NCI-H1105 treated with DMSO at 0.1 percent for 48 hours (cell line): ENCODE results near the gene NFATC1.

Experiments
- DNase-seq: peaks from one replicate; lab custom pipeline; 2025; lab: John Stamatoyannopoulos, UW

The NFATC1 gene

DNA sequence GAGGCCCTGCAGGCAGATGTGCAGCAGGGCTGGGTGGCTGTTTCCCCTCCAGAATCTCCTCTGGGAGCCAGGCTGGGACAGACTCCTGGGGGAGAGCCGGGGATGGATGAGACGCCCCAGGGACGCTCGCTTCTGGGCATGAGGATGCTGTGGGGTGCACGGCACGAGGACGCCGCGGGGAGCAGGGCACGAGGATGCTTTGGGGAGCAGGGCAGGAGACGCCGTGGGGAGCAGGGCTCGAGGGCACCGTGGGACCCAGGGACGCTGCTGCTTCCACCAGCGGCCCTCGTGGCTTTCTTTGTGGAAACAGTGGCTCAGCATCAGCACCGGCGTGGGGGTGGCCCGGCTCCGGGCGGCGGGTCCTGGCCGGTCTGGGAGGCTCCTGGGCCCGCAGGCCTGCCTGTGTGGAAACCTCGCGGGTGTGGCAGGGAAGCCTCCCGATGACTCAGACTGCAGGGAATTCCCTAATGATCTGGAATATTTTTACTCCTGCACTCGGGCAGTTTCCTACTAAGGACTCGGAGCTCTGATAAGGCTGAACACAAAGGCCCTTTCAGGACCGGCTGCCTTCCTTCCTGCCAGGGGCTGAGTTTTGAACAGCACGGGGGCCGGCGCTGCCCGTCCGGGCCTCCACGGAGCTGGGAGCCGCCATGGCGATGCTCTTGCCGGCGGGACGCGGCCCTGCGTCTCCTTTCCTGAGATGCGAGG lies 62.6 kb downstream of the NFATC1 start:
- DNase-seq = no peak

DNA sequence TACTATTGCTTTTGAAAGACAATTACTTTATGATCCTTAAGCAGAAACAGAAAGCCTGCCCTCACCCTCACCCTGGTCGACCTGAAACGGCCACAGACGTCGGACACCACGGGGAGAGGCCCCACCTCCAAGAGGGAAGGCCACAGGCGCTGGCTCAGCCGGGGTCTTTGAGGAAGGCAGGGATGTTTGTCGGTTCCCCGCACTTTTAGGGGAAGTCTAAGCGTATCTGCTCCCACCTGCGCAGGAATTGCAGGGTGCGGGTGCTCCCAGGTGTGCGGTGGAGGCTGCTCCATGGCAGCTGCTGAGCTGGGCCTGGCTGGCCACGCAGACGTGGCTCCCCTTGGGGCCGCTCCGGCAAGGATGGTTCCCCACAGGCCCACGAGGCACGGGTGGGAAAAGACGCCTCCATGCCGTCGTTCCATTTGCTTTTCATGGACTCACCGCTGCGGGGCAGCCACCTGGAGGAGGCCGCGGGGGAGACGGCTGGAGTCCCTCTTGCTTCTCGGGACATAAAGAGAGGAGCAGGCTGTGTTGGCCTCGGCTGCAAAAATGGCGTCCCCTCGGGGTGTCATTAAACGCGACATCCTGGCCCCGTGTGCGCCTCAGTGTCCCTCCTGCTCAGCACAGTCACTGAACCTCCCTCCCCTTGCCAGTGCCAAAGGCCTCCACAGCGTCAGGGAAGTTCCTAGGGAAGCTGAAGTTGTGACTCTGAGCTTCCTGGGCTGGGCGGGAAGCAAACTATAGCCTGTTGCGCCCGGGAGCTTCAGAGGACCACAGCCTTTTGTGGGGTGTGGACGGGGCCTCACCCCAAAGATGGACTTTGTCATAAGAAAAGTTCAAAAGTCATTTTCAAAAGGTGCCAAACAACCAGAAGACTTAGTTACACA lies 63.4 kb downstream of the NFATC1 start:
- DNase-seq = no peak

DNA sequence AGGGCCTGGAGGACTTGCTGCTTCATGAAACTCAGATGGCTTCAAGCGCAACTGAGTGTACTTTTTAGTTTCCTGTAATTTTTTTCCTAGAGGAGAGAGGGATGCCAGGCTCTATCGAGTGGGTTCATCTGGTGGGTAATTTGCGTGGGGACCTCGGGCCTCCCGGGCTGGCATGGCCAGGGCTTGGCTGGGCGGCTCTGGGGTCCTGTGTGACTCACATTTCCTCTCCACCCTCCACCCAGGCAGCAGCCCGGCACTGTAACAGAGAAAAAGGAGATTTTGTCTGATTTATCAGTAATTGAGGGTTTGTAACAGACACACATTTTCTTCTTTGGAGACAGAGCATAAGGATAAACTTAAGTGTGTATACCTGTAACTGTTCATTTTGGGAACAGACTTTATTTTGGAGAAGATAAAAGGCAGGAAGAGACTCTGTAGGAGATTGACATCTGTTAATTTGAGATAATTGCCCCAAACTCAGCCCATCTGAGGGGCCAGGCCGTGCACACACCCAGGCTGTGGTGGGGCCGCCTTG lies 64.3 kb downstream of the NFATC1 start:
- DNase-seq = no peak

DNA sequence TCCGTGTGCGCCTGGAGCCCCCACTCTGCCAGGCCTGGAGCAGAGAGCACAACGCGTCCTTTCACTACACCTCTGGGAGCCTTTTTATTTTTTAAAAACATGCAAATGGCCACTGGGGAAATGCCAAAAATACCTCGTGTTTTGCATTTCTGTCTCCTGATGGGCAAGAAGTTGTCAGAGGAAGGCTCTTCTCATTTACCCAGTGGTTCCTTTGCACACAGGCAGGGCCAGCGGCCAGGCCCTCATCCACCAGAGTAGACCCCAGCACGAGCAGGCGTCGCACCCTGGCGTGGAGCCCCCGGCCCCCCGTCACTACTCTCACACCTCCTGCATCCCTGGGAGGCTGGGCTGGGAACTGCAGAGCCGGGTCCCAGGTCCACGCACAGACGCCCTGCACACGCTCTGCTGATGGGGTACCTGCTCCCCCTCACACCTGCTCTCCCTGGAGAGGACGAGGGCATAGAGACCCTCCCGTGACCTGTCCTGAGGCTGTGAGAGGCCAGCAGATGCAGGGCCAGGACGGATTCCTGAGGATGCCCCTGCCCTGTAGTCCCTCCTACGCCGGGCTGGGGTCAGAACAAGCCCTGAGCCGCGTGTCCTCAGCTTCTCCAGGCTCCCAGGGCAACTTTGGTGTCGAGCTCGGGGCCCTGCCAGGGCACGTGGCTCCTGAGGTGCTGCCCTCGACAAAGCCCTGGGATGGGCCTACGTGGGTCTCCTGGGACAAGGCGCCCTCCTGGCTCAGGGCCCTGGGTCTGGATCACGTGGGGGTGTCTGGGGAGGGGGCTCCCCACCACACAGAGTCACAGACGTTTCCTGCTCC lies 65.0 kb downstream of the NFATC1 start:
- DNase-seq = no peak

DNA sequence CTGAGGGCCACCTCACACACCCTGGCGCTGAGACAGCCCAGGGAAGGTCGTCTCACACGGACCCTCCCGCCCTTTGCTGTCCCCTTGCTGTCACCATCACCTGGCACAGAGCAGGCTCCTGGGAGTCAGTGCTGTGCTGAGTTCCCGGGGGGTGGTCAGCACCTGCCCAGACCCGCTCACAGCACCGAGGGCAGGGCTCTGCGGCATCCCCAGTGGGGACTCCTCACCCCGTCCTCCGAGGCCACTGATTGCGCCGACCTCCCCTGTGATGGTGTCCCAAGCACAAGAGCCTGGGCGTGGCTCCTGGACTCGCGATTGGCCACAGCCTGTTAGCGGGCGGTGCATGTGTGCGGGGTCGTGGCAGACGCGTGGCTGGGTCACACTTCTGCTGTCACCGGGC lies 65.9 kb downstream of the NFATC1 start:
- no peak for DNase-seq

DNA sequence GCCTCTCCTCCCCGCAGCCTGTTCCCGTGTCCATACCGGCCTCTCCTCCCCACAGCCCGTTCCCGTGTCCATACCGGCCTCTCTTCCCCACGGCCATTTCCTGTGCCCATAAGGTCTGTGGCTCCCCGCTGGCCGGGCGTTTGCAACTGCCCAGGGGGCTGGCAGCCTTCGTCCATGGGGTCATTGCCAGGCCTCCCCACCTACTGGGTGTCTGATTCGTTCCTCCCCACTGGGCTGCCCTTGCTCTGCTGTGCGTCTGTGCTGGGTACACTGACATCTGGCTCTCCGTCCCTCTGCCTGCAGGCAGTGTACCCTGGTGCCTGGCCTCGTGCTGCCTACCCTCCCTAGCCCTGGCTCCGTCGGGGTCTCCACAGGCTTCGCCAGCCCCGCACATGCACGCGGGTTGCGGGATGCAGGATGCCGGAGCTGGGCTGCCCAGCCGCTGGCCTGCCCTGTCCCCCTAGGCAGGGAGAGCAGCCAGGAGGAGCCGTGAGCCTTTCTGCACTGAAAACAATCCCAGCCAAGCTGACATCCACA lies 67.8 kb downstream of the NFATC1 start:
- DNase-seq = no peak

DNA sequence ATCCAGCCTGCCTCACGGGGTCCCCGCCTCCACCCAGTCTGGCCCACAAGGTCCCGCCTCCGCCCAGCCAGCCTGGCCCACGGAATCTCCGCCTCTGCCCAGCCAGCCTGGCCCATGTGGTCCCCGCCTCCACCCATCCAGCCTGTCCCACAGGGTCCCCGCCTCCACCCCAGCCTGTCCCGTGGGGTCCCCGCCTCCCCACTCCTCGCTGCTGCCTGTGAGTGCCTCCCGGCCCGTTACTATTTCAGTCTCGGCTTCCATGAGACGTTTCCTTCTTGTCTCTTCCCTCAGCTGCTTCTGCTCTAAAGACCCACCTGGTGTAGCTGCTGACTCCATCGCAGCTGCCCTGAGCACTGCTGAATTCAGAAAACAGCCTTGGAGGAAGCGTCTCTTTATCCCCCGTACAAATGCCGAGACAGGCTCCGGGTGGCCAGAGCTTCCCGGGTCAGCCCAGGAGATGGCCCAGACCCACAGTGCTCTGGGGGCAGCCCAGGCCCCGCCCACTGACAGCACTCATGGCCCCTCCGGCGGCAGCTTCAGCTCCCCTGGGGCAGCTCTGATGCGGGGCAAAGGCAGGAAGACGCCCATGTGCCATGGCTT lies 69.8 kb downstream of the NFATC1 start:
- no peak for DNase-seq

DNA sequence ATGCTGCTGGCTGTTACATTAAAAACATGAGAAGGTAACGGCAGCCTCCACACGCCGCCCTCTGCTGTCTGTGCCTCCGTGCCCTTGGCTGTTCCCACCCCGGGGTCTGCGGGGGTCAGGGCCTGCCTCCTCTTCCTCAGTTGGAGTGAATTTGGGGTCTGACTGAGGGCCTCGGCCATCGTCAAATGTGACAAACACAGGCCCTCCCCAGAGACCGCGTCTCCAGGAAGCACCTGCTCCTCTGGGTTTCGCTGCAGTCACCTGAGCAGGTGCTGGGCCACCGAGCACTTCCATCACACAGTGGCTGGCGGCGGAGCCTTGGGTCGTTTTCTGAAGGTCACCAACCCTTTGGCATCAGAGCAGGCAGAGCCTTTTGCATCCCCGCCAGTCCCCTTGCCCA lies 70.9 kb downstream of the NFATC1 start:
- no peak for DNase-seq

DNA sequence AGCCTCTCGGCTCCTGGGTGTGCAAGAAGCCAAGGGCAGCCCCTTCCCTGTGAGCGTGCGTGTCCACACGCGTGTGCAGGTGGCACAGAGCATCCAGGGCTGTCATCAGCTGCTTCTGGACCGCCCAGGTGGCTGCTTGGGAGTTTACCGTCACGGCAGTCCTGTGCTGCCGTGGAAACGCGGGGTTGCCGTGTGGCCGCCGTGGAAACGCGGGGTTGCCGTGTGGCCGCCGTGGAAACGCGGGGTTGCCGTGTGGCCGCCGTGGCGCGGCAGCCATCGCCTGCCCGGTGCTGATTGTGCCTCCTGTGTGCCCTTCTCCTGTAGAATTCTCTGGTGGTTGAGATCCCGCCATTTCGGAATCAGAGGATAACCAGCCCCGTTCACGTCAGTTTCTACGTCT lies 71.4 kb downstream of the NFATC1 start:
- no peak for DNase-seq

DNA sequence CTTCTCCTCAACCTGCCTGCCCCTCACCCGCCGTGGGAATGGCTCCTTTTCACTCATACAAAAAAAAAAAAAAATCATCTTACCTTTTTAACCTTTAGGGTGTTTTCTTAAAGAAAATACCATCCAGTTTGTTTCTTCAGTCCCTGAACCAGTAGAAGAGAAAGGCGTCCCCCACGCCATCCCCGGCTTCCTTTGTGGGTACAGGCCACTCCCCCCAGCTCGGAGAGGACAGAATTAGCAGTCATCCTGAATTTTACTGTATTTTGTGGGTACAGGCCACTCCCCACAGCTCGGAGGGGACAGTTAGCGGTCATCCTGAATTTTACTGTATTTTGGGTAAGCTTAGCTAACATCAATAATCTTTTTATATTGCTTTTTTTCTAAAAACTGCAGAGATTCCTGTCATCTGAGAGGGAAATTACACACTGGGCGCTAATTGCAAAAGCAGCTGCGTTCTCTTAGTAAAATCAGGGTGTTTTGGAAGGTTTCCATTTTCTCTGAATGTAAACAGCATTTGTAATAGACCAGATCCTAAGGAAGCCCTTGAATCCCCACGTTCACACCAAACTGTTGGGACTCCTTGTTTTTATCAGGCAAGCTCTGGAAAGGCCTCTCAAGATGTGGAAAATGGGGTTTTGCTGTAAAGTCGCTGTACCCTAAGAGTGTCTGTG lies 72.5 kb downstream of the NFATC1 start:
- DNase-seq = no peak

DNA sequence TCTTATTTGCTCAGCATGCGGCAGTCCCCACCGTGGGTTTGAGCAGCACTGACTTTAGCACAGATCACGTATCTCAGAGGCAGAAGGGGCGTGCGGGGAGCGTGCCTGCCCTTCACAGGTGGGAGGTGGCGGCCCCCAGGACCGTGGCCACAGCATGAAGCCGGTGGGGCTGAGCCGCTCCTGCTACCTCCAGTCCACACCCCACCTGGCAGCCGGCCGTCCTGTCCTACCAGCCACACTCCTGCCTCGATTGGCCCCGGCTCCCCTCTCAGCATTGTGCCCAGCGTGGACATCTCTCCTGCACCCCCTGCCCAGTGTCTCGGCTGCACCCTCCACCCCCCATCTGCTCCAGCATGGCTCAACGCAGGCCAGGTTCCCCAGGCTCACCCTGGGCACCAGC lies 73.6 kb downstream of the NFATC1 start:
- DNase-seq = no peak

DNA sequence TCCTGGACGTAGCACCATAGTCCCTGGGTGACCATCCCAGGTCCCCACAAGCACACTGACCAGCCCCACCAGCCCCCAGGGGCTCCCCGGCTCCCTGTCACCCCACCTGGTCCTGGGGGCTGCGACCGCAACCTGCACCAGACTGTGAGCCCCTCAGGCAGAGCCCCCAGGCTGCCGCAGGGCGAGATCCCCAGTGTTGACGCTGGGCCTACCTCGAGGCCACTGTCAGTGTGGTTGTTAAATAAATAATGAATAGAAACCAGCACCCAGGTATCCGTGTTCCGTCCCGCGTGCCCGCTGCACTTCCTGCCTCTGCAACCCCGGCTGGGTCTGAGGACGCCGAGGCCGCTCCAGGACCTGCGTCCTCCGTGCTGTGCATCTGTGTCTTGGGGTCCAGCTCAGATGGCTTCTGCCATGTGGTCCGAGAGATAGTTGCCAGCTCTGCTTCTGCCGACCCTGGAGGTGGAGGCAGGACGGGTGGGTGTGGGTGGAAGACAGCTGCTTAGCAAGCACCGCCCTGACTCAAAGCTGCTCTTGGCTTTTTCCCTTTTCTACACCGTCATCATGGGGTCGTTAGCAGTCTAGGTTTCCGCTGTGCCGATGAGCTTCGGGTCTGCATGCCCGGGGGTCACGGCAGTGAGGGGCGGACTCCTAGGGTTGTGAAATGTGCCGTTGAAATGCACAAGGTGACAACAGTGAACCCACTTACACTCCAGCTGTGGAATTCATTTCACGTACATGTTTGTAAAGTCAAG lies 74.2 kb downstream of the NFATC1 start:
- no peak for DNase-seq

DNA sequence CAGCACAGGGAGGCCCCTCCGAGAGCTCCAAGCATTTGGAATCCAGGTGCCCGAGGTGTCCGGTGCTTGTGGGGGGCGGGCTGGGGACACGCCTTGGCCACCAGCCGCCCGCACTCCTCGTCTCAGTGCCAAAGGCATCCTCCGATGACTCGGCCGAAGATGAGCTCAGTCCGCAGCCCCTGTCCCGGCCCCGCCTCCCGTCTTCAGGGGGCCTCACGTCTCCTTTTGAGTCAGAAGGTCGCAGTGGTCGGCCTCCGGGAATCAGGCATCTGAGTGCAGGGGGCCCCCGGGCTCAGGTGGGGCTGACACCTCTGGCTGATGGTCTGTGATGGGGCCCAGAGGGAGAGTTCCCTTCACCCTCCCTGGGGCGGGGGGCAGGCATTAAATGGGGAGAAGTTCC lies 74.8 kb downstream of the NFATC1 start:
- no peak for DNase-seq

DNA sequence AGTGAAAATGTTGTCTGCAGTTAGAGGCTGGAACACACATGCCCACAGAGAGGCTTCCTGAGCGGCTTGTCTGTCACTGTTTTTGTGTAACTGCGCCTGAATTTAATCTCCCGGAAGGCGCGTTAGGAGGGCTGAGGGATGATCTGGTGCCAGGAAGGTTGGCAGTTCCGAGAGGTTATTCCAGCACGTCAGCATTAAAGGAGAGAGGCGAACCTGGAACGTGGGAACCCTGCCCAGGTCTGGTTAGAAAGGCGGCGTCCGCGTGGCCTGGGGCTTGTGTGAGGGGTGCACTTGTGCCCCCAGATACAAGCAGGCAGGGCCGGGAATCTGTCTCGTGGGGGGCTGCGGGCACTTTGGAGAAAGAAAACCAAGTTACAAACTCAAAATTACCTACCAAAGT lies 75.3 kb downstream of the NFATC1 start:
- DNase-seq = no peak

DNA sequence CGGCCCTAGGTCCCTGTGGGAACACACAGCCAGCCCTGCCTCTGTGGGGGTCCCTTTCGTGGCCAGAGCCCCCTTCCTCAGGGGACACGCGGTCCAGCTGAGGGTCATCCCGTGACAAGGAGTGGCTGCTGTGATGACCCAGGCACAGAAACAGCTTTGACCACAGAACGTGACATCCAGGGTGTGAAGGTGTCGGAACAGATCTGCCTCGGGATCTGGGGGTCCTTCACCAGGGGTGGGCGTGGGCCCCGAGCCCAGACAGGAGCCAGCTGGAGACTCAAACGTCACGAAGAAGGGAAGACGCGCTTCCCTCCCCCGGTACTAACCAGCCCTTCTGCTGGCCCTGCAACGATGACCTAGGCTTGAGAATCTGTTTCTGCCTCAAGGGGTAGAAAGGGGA lies 75.9 kb downstream of the NFATC1 start:
- DNase-seq = no peak

DNA sequence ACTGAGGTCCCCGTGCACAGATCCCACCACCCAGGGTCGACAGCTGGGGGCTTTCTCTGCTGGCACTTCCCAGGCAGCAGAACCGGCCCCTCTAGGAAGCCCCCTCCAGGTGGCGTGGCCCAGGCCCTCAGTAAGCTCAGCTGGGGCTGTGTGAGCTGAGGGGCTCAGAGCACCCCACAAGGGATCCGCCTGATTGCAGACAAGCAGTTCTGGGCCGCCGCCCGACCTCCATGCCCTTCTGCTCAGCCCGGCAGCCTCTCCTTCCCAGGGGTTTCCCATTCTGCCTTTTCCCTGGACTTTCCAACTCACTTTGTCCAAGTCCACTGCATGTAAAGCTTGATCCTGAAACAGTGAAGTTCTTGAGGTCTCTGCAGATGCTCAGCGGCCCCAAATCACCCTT lies 76.4 kb downstream of the NFATC1 start:
- no peak for DNase-seq

DNA sequence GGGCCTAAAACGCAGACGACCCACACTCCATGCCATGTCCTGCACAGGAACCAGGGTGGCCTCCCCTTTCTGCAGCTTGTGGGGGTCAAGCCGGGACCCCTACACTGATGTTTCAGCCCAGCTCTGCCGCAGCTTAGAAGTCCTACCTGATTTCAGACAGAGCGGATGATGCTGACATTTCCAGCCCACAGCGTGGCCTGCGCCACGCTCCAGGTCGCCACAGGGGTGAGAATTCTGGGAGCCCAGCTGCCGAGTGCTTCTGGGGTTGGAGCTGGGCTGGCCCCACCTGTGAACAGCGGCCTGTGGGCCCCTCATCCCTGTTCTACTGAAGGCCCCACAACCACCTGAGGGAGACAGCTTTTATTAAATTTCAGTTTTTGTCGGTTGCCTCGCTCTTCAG lies 77.2 kb downstream of the NFATC1 start:
- DNase-seq = no peak

DNA sequence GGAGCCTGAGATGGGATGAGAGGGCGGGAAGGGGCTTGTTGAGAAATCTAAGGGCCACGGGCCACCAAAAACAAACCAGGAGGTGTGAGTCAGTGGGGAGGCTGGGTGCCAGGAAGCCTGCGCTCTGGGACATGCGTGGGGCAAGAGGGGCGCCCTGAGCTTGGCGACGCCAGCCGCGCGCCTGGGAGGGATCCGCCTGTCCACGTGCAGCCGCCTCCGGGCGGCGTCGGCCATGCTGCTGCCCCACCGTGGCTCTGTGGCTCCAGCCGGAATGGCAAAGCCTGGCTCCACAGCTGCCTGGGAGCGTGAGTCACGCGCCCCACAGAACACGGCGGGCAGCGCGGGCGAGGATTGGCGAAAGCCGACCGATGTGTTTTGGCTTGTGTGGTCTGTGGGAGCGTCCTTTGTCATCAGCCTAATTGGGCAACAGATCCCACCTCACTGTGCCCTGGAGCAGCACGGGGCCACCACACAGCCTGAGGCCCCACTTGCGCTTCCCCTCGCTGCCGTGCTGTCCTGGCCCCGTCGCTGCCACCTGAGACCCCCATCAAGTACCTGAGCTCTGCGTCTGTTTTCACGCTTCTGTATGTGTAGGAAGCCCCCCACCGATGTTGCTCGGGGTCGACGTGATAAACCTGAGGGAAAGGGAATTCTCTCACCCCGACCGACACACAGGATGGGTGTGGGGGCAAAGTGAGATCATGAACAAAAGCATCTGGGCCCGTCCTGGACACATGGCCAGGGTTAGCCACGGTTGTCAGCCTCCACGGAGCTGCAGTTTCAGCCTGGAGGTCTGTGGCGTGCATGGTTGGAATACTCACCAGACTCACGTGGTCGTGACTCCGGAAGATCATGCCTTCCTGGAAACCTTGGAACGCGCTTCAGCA lies 80.5 kb downstream of the NFATC1 start:
- DNase-seq = no peak

DNA sequence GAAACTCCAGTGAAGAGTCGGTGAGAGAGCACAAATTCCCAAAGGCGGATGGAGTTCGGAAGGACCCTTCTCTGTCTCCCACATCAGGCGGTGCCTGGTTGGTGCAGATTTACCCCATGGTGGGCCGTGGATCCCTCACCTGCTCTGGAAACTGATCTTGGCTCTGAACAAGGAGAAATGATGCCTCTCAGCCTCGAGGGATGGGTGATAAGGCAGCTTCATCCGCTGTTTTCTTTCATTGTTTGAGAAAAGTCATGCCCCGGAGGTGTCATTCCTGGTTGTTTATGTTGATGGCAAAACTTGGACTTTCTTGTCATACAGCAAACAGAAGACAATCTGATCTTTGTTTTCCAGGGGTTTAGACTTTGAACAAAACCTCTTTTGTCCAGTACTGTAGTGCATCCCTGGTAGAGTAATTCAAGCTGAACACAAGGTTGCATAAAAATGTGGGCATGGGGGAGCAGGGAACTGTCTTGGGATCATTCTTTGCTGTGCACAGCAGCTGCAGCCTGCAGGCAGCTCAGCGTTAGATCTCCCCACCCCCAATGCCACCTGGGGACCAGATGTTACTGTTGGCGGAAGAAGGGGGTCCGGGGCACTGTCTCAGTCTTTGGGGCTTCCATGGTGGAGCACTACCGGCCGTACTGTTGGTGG lies 81.3 kb downstream of the NFATC1 start:
- DNase-seq = no peak
